HG02870 (cell line): ENCODE results near the gene FBXL3.
A peak's percentile ranks its signal among the peaks of the same experiment; 100 is the strongest.

Experiments
- ATAC-seq: cut with Tn5 transposase; IDR thresholded peaks from one replicate; pipeline ENCODE4 v1.9.1; 2021; ENCODE audit warnings: mild to moderate bottlenecking, moderate library complexity; ENCODE audit not compliant: unreplicated experiment

FBXL3 gene

DNA sequence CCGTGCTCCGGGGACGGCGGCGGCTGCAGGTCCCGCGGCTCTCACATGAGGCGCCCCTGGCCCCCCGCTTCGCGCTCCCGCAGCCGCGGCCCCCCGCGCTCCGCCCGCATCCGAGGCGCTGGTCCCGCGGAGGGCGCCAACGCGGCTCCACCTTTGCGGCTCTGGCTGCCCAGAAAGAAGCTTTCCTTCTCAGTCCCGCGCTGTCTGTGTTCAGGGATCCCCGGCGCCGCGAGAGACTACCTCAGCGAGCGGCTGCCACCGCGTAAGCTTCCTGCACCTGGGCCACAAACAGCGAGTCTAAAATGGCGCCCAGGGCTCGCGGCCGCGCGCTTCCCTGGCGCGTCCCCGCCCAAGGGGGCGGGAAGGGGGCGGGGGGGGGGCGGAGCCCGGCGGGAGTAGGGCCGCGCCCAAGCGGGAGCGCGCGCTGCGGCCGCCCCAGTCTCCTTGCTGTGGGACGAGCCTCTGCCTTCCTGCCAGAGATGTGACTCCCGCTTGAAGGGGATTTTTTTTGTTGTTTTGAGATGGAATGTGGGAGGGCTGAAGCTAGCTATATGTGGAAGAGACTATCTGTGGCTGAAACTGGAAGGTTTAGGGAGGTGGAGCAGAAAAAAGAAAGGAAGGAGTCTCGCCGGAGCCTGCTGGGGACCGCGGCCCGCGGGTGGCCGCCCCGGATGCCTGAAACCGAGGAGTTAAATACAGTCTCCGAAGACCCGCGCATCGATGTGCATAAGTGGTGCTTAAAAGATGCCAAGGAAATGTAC, at the start of gene FBXL3:
TSS of gene FBXL3 (minus strand) at position 299 of the 761 bp plus-strand sequence. CDS start 5,299 bp downstream, outside the sequence.
- ATAC-seq = peak; percentile 44

- no peak for ATAC-seq
Observed at GRCh38 chr13:77067519-77067918, 40.6 kb upstream of the FBXL3 start.

GRCh38 chr13:77065461-77066147, 38.6 kb upstream of the FBXL3 start:
- no peak for ATAC-seq

DNA sequence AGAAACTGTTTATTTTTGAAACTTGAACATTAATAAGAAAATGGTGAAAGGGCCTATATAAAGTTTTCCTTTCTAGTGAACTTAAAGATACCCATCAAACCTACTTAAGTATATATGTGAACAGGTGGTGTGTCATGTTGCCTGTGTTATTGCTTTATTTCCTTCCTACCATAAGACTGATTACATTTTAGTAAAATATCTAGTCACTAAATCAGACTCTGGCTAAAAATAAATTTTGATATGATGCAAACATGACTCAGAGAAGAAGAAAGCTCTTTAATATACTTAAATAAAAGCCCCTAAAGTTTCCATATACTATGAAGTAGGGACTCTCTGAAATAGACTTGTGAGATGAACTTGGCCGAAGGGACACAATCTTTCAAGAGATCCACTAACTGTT, 35.1 kb upstream of the FBXL3 start:
- ATAC-seq = no peak

- no peak for ATAC-seq
Observed at GRCh38 chr13:77061362-77061761, 34.4 kb upstream of the FBXL3 start.

- no peak for ATAC-seq
Observed at GRCh38 chr13:77056886-77057285, 29.9 kb upstream of the FBXL3 start.

GRCh38 chr13:77056382-77056781, 29.4 kb upstream of the FBXL3 start:
- ATAC-seq = no peak

DNA sequence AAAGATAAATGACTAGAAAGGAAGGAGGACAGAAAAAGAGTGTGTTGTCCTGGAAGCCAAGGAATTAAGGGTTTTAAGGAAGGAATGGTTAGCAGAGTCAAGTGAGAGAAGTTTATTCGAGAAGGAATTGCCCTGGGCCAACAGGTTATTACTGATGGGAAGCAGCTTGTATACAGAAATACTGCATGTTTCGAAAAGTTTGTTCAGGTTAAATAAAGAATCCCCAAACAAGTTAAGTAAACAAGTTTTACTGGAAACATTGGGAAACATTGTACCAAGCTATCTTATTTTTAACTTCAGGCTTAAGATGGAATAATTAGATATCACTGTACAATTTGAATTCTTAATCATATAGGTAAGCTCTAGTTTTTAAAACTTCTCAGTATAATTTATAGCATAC, 28.2 kb upstream of the FBXL3 start:
- ATAC-seq = no peak

- no peak for ATAC-seq
Observed at GRCh38 chr13:77053192-77053591, 26.2 kb upstream of the FBXL3 start.

DNA sequence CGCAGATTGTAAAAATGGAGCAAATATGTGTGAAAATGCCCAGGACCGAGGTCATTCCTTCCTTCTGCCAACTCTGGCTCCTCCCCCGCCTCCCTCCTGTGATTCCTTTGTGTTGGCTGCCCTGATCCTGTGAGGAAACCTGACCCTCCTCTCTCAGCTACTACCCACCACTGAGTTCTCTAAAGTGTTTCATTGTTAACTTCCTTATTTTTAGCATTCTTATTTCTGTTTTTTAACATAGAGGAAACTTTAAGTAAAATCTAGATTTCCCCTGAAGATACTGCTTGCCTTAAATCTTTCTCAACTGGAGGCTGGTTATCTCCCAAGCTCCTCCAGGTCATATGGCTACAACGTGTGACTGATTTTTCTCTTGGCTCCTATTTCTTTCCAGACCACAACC, 21.7 kb upstream of the FBXL3 start:
- no peak for ATAC-seq

- ATAC-seq = no peak
Observed at GRCh38 chr13:77047649-77048343, 20.8 kb upstream of the FBXL3 start.

DNA sequence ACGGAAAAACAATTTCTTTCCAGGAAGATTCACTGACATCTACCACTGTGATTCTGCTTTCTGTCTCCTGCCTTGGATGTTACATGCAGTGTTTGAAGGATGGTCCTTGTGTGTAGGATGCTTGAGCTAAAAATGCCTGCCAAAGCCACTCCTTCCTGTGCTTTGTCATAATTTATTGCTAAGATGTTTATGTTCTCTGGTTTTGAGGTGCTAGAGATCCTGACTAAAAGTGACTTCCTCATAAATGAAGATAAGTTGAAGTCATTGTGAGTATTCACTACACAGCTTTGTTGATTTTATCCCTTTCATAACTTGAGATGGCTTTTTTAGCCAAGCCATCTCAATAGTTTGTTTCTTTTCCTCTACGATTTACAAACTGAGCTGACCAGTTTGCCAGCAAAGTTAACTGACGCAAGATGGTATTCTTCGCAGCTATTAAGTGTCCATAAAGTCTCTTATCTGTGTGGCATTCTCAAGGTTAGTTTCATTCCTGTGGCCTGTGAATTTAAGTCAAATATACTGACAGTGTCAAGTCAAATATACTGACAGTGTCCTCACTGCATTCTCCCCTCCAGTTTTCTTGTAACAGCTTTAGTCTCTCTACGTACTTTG, 15.7 kb upstream of the FBXL3 start:
- no peak for ATAC-seq

GRCh38 chr13:77040835-77041234, 13.9 kb upstream of the FBXL3 start:
- no peak for ATAC-seq

DNA sequence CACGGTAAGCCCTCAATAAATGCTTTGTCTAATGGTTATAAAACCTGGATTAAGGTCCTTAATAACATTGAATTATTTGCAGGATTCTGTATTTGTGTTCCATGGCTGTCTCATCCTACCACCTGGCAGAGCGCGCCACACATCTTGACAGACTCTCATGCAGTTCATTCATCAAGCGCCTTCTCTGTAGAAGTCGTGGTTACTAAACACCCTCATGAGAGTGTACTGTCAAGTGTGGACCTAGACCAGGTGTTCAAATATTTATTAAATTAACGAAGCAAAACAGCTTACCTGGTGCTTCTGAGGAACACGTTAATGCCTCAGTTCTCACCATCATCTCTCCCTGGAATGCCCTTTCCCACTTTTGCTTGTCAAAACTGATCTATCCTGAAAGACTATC, 13.1 kb upstream of the FBXL3 start:
- no peak for ATAC-seq

GRCh38 chr13:77038907-77039480, 12.0 kb upstream of the FBXL3 start:
- no peak for ATAC-seq

- ATAC-seq = no peak
Observed at GRCh38 chr13:77036279-77036678, 9.3 kb upstream of the FBXL3 start.

DNA sequence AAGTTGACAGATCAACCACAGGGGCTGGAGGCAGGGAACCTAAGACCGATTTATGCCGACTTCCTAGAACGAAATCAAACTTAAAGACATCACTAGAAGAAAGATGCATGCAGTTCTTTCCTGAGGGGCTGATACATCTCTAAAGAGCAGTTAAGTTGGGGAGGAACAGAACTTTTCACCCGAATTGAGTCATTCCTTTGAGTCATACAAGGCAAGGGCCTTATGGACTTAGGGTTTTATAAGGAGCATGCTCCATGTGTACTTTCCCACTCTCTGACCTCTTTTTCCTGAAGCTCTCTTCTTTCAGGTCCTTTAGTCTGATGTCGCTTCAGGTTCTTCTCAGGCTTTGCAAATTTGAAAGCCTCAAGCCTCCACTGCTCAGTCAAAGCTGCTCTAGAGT, 7.9 kb upstream of the FBXL3 start:
- ATAC-seq = no peak

GRCh38 chr13:77033717-77034302, 6.9 kb upstream of the FBXL3 start:
- no peak for ATAC-seq

DNA sequence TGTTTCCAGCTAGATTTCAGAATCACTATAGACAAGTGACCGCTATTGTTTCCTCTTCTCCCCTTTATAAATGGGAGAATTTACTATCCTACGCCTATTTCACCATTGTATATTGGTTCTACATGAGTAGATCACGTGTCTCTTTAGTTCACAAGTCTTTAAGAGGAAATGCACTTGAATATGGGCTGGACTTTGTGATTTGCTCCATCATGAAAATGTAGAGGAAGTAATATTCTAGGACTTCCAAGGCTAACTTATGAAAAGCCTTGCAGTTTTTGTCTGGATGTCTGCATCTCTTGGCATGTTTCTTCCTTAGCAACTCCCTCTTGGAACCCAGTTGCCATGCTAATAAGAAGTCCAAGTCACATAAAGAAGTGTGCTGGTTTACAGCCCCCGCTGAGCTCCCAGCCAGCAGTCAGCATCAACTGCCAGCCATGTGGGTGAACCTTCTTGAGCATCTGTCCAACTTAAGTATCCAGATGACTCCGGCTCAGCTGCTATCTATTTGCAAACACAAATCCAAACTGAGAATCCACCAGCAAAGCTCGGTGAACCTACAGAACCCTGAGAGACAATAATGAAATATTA, 4.8 kb upstream of the FBXL3 start:
- no peak for ATAC-seq

DNA sequence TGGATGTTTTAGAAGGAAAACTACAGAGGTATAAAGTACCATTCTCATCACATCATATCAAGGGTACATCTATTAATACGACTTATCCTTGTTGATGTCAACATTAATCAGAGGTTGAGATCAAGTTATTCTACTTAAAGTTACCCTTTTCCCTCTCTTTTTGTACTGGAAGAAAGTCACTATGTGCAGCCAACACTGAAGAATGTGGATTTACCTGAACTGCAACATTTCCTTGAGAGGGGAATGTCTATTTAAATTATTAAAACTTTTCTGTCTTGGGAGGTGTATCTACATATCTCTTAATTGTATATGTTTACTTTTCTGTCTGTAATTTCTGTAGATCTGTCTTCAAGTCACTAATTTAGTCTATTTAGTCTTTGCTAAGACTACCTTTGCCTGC, 2.5 kb upstream of the FBXL3 start:
- ATAC-seq = no peak
